ENCODE measurements around the gene SMOC2. TPM values are rescaled to one million over a fixed set of nuclear protein-coding genes. Genes with fewer than 3 reads are reported as not detected.

The SMOC2 gene
- total RNA-seq, 1 experiment from 2014 or later = not detected

- no peak for DNase-seq (ENCODE audit: low read depth)
These were observed 39.5 kb downstream of the SMOC2 start for GRCh38 chr6:168480481-168480880.

GRCh38 chr6:168485818-168486217, 44.8 kb downstream of the SMOC2 start:
- no peak for DNase-seq (ENCODE audit: low read depth)

GRCh38 chr6:168490757-168491156, 49.8 kb downstream of the SMOC2 start:
- DNase-seq (ENCODE audit: low read depth) = no peak

GRCh38 chr6:168493976-168494375, 53.0 kb downstream of the SMOC2 start:
- DNase-seq (ENCODE audit: low read depth) = no peak

GRCh38 chr6:168494726-168495125, 53.7 kb downstream of the SMOC2 start:
- no peak for DNase-seq (ENCODE audit: low read depth)

GRCh38 chr6:168495133-168495532, 54.1 kb downstream of the SMOC2 start:
- DNase-seq (ENCODE audit: low read depth) = no peak

- no peak for DNase-seq (ENCODE audit: low read depth)
These were observed 54.7 kb downstream of the SMOC2 start for GRCh38 chr6:168495636-168496035.

- no peak for DNase-seq (ENCODE audit: low read depth)
These were observed 55.4 kb downstream of the SMOC2 start for GRCh38 chr6:168496139-168496996.

- no peak for DNase-seq (ENCODE audit: low read depth)
These were observed 56.0 kb downstream of the SMOC2 start for GRCh38 chr6:168496997-168497331.

GRCh38 chr6:168497381-168497780, 56.4 kb downstream of the SMOC2 start:
- DNase-seq (ENCODE audit: low read depth) = no peak

- DNase-seq (ENCODE audit: low read depth) = no peak
These were observed 57.3 kb downstream of the SMOC2 start for GRCh38 chr6:168498161-168498843.

GRCh38 chr6:168499045-168499650, 58.2 kb downstream of the SMOC2 start:
- no peak for DNase-seq (ENCODE audit: low read depth)

- DNase-seq (ENCODE audit: low read depth) = no peak
These were observed 59.5 kb downstream of the SMOC2 start for GRCh38 chr6:168500519-168500918.

GRCh38 chr6:168501561-168501960, 60.6 kb downstream of the SMOC2 start:
- DNase-seq (ENCODE audit: low read depth) = no peak

GRCh38 chr6:168504366-168504765, 63.4 kb downstream of the SMOC2 start:
- no peak for DNase-seq (ENCODE audit: low read depth)

GRCh38 chr6:168506460-168506859, 65.5 kb downstream of the SMOC2 start:
- no peak for DNase-seq (ENCODE audit: low read depth)

- DNase-seq (ENCODE audit: low read depth) = no peak
These were observed 66.3 kb downstream of the SMOC2 start for GRCh38 chr6:168507297-168507696.

- DNase-seq (ENCODE audit: low read depth) = no peak
These were observed 66.7 kb downstream of the SMOC2 start for GRCh38 chr6:168507730-168508129.

GRCh38 chr6:168508903-168509302, 67.9 kb downstream of the SMOC2 start:
- DNase-seq (ENCODE audit: low read depth) = no peak

GRCh38 chr6:168513766-168514165, 72.8 kb downstream of the SMOC2 start:
- DNase-seq (ENCODE audit: low read depth) = no peak

GRCh38 chr6:168514216-168514615, 73.2 kb downstream of the SMOC2 start:
- DNase-seq (ENCODE audit: low read depth) = no peak

GRCh38 chr6:168515376-168515775, 74.4 kb downstream of the SMOC2 start:
- DNase-seq (ENCODE audit: low read depth) = no peak
